OCI-LY1 (cell line): ENCODE data around the gene PAPPA.

ENCODE experiments used
- H2AFZ ChIP-seq: fragments of 200-600 bp; sonication (generic), shearing (Covaris generic); 2 replicates; pipeline ENCODE4 v1.6.0; 2014; ENCODE audit warnings: antibody characterized with exemption, mild to moderate bottlenecking, low read length
- H3F3A ChIP-seq: fragments of 200-600 bp; sonication (generic), shearing (Covaris generic); 2 replicates; pipeline ENCODE4 v1.6.0; 2014; ENCODE audit warnings: mild to moderate bottlenecking, antibody characterized with exemption, low read length, moderate library complexity; ENCODE audit not compliant: insufficient read depth
- H3K27ac ChIP-seq: fragments of 200-600 bp; sonication (generic); 2 replicates; pipeline ENCODE4 v1.5.1; 2014; ENCODE audit warnings: low read length, mixed run types, mild to moderate bottlenecking, low read depth; ENCODE audit not compliant: poor library complexity, severe bottlenecking
- H3K27me3 ChIP-seq: fragments of 200-600 bp; sonication (generic); 2 replicates; pipeline ENCODE4 v1.6.0; 2014; ENCODE audit warnings: antibody characterized with exemption, mild to moderate bottlenecking, low read length, moderate library complexity; ENCODE audit not compliant: insufficient read depth
- H3K36me3 ChIP-seq: fragments of 200-600 bp; sonication (generic); 2 replicates; pipeline ENCODE4 v1.6.1; 2014; ENCODE audit warnings: mild to moderate bottlenecking, antibody characterized with exemption, low read length, moderate library complexity, mixed read lengths; ENCODE audit not compliant: insufficient read depth
- H3K4me1 ChIP-seq: fragments of 200-600 bp; sonication (generic); 2 replicates; pipeline ENCODE4 v1.5.1; 2014; ENCODE audit warnings: mild to moderate bottlenecking, low read length, moderate library complexity; ENCODE audit not compliant: insufficient read depth, severe bottlenecking
- H3K4me2 ChIP-seq: fragments of 200-600 bp; sonication (generic), shearing (Covaris generic); 2 replicates; pipeline ENCODE4 v1.6.1; 2014; ENCODE audit warnings: low read length
- H3K4me3 ChIP-seq: fragments of 200-600 bp; sonication (generic); 2 replicates; pipeline ENCODE4 v1.5.1; 2014; ENCODE audit warnings: low read length, low read depth, mild to moderate bottlenecking, mixed read lengths; ENCODE audit not compliant: poor library complexity, severe bottlenecking
- H3K79me2 ChIP-seq: fragments of 200-600 bp; shearing (Covaris generic); 2 replicates; pipeline ENCODE4 v1.6.1; 2016; ENCODE audit warnings: mixed run types, low read length, mixed read lengths; ENCODE audit not compliant: insufficient read depth
- H3K9ac ChIP-seq: fragments of 200-600 bp; sonication (generic), shearing (Covaris generic); 2 replicates; pipeline ENCODE4 v1.6.1; 2014; ENCODE audit warnings: mild to moderate bottlenecking, low read length, mixed read lengths
- H3K9me2 ChIP-seq: fragments of 200-600 bp; sonication (generic), shearing (Covaris generic); 2 replicates; pipeline ENCODE4 v1.6.1; 2014; ENCODE audit warnings: low read depth, mild to moderate bottlenecking, low read length, mixed read lengths
- H3K9me3 ChIP-seq: fragments of 200-600 bp; shearing (Covaris generic); 2 replicates; pipeline ENCODE4 v1.6.1; 2014; ENCODE audit warnings: low read length, mixed read lengths
- H4K20me1 ChIP-seq: fragments of 200-600 bp; sonication (generic), shearing (Covaris generic); 2 replicates; pipeline ENCODE4 v1.6.0; 2016; ENCODE audit warnings: mild to moderate bottlenecking, low read length; ENCODE audit not compliant: insufficient read depth
- EZH2 ChIP-seq: fragments of 200-600 bp; sonication (generic), shearing (Covaris generic); IDR thresholded peaks from 2 replicates; pipeline ENCODE4 v1.8.0; 2017; ENCODE audit warnings: borderline replicate concordance, mixed run types, mild to moderate bottlenecking, antibody characterized with exemption, low read length, moderate library complexity, mixed read lengths
- TF ChIP-seq, protein P1 (sequence below): fragments of 200-600 bp; sonication (generic), shearing (Covaris generic); IDR thresholded peaks from 2 replicates; pipeline ENCODE4 v1.5.1; 2017; ENCODE audit warnings: mild to moderate bottlenecking, antibody characterized with exemption, low read length, moderate library complexity, mixed read lengths

Gene PAPPA

DNA sequence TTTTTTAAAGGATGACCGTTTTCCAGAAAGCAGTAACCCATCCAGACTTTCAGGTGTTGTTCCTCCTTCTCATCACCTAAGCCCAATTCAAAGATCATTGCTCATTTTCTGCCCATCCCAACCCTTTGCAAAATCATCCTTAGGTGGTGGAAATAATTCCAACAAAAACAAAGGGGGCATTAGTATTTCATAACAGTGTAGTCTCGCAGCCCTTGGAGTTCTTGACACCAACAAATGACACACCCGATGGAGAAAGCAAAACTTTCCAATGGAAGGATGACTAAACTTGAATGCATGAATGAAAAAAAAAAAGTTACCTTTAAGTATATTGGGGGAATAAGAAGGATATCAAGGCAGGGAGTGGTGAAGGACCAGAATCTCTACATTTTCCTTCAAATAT, 117.0 kb downstream of the PAPPA start:
- Histone ChIP-seq H3K27me3 (no peaks in the 10 kb centered on the region), H3K27ac (no peak overlapping the region), H3K9me3 (no peaks in the 10 kb centered on the region), H3K4me1 (no peaks in the 10 kb centered on the region), H3K4me3 (no peak overlapping the region), H4K20me1 (no peaks in the 10 kb centered on the region), H3F3A (no peaks in the 10 kb centered on the region), H3K4me2 (no peak overlapping the region), H3K9ac (no peak overlapping the region), H2AFZ (no peak overlapping the region), H3K79me2 (no peaks in the 10 kb centered on the region), H3K9me2 (no peaks in the 10 kb centered on the region), H3K36me3 (no peaks in the 10 kb centered on the region)
- TF ChIP-seq, protein P1, sequence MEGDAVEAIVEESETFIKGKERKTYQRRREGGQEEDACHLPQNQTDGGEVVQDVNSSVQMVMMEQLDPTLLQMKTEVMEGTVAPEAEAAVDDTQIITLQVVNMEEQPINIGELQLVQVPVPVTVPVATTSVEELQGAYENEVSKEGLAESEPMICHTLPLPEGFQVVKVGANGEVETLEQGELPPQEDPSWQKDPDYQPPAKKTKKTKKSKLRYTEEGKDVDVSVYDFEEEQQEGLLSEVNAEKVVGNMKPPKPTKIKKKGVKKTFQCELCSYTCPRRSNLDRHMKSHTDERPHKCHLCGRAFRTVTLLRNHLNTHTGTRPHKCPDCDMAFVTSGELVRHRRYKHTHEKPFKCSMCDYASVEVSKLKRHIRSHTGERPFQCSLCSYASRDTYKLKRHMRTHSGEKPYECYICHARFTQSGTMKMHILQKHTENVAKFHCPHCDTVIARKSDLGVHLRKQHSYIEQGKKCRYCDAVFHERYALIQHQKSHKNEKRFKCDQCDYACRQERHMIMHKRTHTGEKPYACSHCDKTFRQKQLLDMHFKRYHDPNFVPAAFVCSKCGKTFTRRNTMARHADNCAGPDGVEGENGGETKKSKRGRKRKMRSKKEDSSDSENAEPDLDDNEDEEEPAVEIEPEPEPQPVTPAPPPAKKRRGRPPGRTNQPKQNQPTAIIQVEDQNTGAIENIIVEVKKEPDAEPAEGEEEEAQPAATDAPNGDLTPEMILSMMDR = no peak
- no peak for TF ChIP-seq EZH2

DNA sequence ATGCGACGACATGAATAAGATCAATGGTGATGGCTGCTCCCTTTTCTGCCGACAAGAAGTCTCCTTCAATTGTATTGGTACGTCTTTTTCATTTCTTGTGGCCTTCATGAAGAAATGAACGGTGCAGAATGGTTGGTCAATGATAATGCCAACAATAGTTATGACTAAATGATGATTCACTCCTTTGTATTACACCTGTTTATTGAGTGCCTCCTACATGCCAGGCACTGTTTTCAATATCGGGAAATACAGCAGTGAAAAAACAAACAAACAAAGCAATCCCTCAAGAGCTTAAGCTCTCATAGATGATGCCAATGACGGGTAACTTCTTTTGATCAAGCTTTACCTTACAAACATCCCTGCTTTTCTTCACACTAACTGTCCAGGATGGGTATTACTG, 117.7 kb downstream of the PAPPA start:
- Histone ChIP-seq H3K4me3 (no peak overlapping the region), H3K79me2 (no peaks in the 10 kb centered on the region), H3K27ac (no peak overlapping the region), H3K4me1 (no peaks in the 10 kb centered on the region), H3K9ac (no peak overlapping the region), H3K36me3 (no peaks in the 10 kb centered on the region), H2AFZ (no peak overlapping the region), H3F3A (no peaks in the 10 kb centered on the region), H3K27me3 (no peaks in the 10 kb centered on the region), H3K9me2 (no peaks in the 10 kb centered on the region), H3K9me3 (no peaks in the 10 kb centered on the region), H4K20me1 (no peaks in the 10 kb centered on the region), H3K4me2 (no peak overlapping the region)
- TF ChIP-seq EZH2 = no peak
- TF ChIP-seq, protein P1 = no peak

DNA sequence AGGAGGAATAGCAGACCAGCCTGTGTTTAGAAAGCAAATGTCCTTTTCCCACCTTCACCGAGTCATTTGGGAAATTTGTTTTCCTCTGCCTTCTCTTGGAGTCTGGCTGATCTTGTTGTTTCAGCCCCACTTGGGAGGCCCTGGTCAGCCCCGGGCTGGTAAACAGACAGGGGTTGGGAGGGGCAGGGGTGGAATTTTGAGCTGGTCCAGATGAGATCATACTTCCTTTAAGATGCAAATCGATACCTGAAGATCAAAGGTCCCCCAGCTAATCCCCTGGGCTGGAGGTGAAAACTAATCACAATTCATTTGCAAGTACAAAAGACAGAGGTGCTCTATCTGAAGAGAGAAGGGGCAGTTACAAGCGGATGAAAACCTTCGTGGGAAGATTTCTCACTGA, 118.4 kb downstream of the PAPPA start:
- no peaks in the 10 kb centered on the region for H3K4me1 ChIP-seq
- H3K36me3 ChIP-seq = no peaks in the 10 kb centered on the region
- no peaks in the 10 kb centered on the region for H4K20me1 ChIP-seq
- H3K9me3 ChIP-seq = no peaks in the 10 kb centered on the region
- TF ChIP-seq EZH2 = no peak
- TF ChIP-seq, protein P1 = no peak
- H3K27ac ChIP-seq = no peak overlapping the region
- no peak overlapping the region for H3K4me2 ChIP-seq
- no peaks in the 10 kb centered on the region for H3F3A ChIP-seq
- H2AFZ ChIP-seq = no peak overlapping the region
- no peaks in the 10 kb centered on the region for H3K9me2 ChIP-seq
- H3K79me2 ChIP-seq = no peaks in the 10 kb centered on the region
- H3K9ac ChIP-seq = no peak overlapping the region
- no peaks in the 10 kb centered on the region for H3K27me3 ChIP-seq
- no peak overlapping the region for H3K4me3 ChIP-seq
